Neuronal stem cell (in vitro differentiated cells): Measurements from ENCODE around the gene TICRR.

Source experiments
- DNase-seq: peaks from one replicate; pipeline ENCODE4 v3.0.0-alpha.2; 2013; ENCODE audit warnings: low spot score
- H2AFZ ChIP-seq: one replicate; pipeline ENCODE4 v1.6.1; 2013; ENCODE audit warnings: mild to moderate bottlenecking, low read length, inconsistent platforms
- H2AK5ac ChIP-seq: 2 replicates; pipeline ENCODE4 v1.6.1; 2013; ENCODE audit warnings: low read depth, mild to moderate bottlenecking, inconsistent platforms, low read length, moderate library complexity, mixed read lengths
- H2BK120ac ChIP-seq: 2 replicates; pipeline ENCODE4 v1.6.1; 2013; ENCODE audit warnings: low read depth, mild to moderate bottlenecking, inconsistent platforms, low read length, moderate library complexity, mixed read lengths
- H2BK12ac ChIP-seq: one replicate; pipeline ENCODE4 v1.6.1; 2013; ENCODE audit warnings: low read length, inconsistent platforms
- H2BK15ac ChIP-seq: 2 replicates; pipeline ENCODE4 v1.6.1; 2013; ENCODE audit warnings: mild to moderate bottlenecking, low read length, inconsistent platforms, mixed read lengths
- H2BK5ac ChIP-seq: one replicate; pipeline ENCODE4 v1.6.1; 2013; ENCODE audit warnings: inconsistent platforms, mild to moderate bottlenecking, low read length, moderate library complexity
- H3K14ac ChIP-seq: one replicate; pipeline ENCODE4 v1.6.1; 2013; ENCODE audit warnings: low read length, inconsistent platforms
- H3K18ac ChIP-seq: 2 replicates; pipeline ENCODE4 v1.6.1; 2013; ENCODE audit warnings: low read length, inconsistent platforms
- H3K23ac ChIP-seq: 2 replicates; pipeline ENCODE4 v1.6.1; 2013; ENCODE audit warnings: low read depth, mild to moderate bottlenecking, mixed read lengths, low read length, inconsistent platforms; ENCODE audit not compliant: poor library complexity
- H3K27ac ChIP-seq: replicated peaks from 3 replicates; pipeline ENCODE4 v1.5.1; 2013; ENCODE audit warnings: low read length, inconsistent platforms
- H3K27me3 ChIP-seq, 3 experiments: 2 replicates each; pipeline ENCODE4 v1.6.1; 2013; ENCODE audit warnings: low read length in 3 of 3, mild to moderate bottlenecking in 2 of 3, inconsistent platforms in 1 of 3, low read depth in 1 of 3, mixed read lengths in 1 of 3, moderate library complexity in 1 of 3; ENCODE audit not compliant: control insufficient read depth in 3 of 3, insufficient read depth in 3 of 3
- H3K36me3 ChIP-seq, 2 donors: replicated peaks in 1 of 2; 2 replicates each; pipeline ENCODE4 v1.6.1; 2013; ENCODE audit warnings: low read length in 2 of 2; ENCODE audit not compliant: control insufficient read depth in 2 of 2, insufficient read depth in 2 of 2
- H3K4ac ChIP-seq: 2 replicates; pipeline ENCODE4 v1.6.1; 2013; ENCODE audit warnings: inconsistent platforms, mild to moderate bottlenecking, low read length, moderate library complexity
- H3K4me1 ChIP-seq, 2 donors: 1 replicate in 1 of 2; 2 replicates in 1 of 2; pipeline ENCODE4 v1.6.1; 2013; ENCODE audit warnings: low read length in 2 of 2, low read depth in 1 of 2; ENCODE audit not compliant: control insufficient read depth in 2 of 2, insufficient read depth in 1 of 2
- H3K4me2 ChIP-seq: one replicate; pipeline ENCODE4 v1.6.1; 2013; ENCODE audit warnings: mild to moderate bottlenecking, low read length, inconsistent platforms; ENCODE audit not compliant: insufficient read depth, poor library complexity, severe bottlenecking
- H3K4me3 ChIP-seq, 2 donors: 2 replicates each; pipeline ENCODE4 v1.5.1; 2013; ENCODE audit warnings: low read length in 2 of 2, mild to moderate bottlenecking in 2 of 2, inconsistent platforms in 1 of 2, moderate library complexity in 1 of 2
- H3K79me1 ChIP-seq: one replicate; pipeline ENCODE4 v1.6.1; 2013; ENCODE audit warnings: low read depth, mild to moderate bottlenecking, inconsistent platforms, low read length, moderate library complexity
- H3K9ac ChIP-seq: one replicate; pipeline ENCODE4 v1.6.1; 2013; ENCODE audit warnings: mild to moderate bottlenecking, low read depth, low read length, inconsistent platforms; ENCODE audit not compliant: poor library complexity
- H3K9me3 ChIP-seq, 2 donors: replicated peaks in 1 of 2; 2 replicates each; pipeline versions ENCODE3 to v1.6.1; 2013; ENCODE audit warnings: low read length in 2 of 2, mild to moderate bottlenecking in 2 of 2, inconsistent platforms in 1 of 2, low read depth in 1 of 2, mixed read lengths in 1 of 2, moderate library complexity in 1 of 2; ENCODE audit not compliant: control insufficient read depth in 2 of 2, insufficient read depth in 1 of 2
- H4K8ac ChIP-seq: one replicate; pipeline ENCODE4 v1.6.1; 2013; ENCODE audit warnings: low read depth, mild to moderate bottlenecking, inconsistent platforms, low read length, moderate library complexity
- H4K91ac ChIP-seq: one replicate; pipeline ENCODE4 v1.6.1; 2013; ENCODE audit warnings: low read length, low read depth, mild to moderate bottlenecking, inconsistent platforms; ENCODE audit not compliant: poor library complexity
- WGBS, 2 donors: extraction: QIAGEN DNeasy Blood & Tissue Kit; methylation state at CpG; one replicate each; pipeline ENCODE4 v1.1.7; 2013; ENCODE audit warnings: missing lambda C conversion rate in 2 of 2, mixed read lengths in 1 of 2; ENCODE audit not compliant: insufficient read length in 2 of 2, insufficient replicate concordance in 1 of 2; ENCODE audit errors: extremely low coverage in 2 of 2; 5-methylcytosine and 5-hydroxymethylcytosine counted together

Gene TICRR

DNA sequence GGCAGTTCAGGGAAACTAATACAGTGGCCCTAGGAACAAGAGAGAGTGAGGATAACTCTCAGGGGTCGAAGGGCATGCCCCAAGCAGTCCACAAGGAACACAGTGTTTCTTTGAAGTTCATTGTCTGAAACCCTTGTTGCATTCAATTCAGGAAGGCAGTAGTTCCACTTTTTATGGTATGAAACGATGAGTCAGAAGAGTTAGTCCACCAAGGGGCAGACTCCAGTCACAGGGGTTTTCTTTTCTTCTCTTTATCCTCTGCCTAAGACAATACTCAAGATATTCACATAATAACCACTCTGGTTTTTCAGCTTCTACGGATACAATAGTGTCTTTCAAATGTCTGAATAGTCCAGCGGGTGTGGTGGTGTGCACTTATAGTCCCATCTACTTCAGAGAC is 23.7 kb upstream of the TICRR start:
- peaks cover 0 to 17% (median 0%) of the 10 kb centered on the region in 3 experiments for H3K27me3 ChIP-seq
- H3K23ac ChIP-seq, result no peak overlapping the region
- H3K9ac ChIP-seq, result no peak overlapping the region
- H3K18ac ChIP-seq, result no peak overlapping the region
- H3K36me3 ChIP-seq, result no peaks in the 10 kb centered on the region
- no peak overlapping the region for H2AK5ac ChIP-seq
- no peak overlapping the region for H4K91ac ChIP-seq
- H3K4me3 ChIP-seq, result no peak overlapping the region
- no peak overlapping the region for H2BK5ac ChIP-seq
- WGBS, 2 donors, result no CpG with 5 or more reads among the region's 4 CpGs
- H2BK12ac ChIP-seq, result no peak overlapping the region
- peaks cover 6 to 10% of the 10 kb centered on the region in 2 donors for H3K4me1 ChIP-seq
- no peak for DNase-seq
- no peak overlapping the region for H3K4ac ChIP-seq
- no peak overlapping the region for H3K4me2 ChIP-seq
- no peaks in the 10 kb centered on the region for H3K79me1 ChIP-seq
- H3K14ac ChIP-seq, result no peak overlapping the region
- H2BK15ac ChIP-seq, result no peak overlapping the region
- H2AFZ ChIP-seq, result no peak overlapping the region
- no peak overlapping the region for H4K8ac ChIP-seq
- H3K27ac ChIP-seq, result no peak overlapping the region
- H2BK120ac ChIP-seq, result no peak overlapping the region
- H3K9me3 ChIP-seq, result peaks cover 0 to 2% of the 10 kb centered on the region in 2 donors

DNA sequence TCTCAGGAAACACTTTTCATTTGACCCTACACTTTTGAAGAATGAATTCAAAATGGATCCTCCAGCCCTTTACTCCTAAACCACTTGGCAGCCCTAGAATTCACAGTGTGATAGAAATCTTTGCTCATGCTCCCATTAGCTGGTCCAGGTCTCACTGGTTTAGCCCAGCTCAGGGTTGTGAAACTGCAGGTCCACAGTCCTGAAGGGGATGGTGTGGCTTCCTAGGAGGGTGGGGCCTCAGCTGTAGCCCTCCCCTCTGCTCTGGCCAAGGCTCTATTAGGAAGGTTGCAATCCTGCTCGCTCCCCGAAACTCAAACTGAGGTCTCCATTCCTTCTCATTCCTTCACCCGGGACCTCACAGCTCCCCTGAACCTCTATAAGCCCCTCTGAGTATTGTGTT is 21.6 kb upstream of the TICRR start:
- H3K4me2 ChIP-seq, result no peak overlapping the region
- no peaks in the 10 kb centered on the region for H3K36me3 ChIP-seq
- peaks cover 6 to 10% of the 10 kb centered on the region in 2 donors for H3K4me1 ChIP-seq
- no peak overlapping the region for H2BK15ac ChIP-seq
- no peak overlapping the region for H3K4me3 ChIP-seq
- no CpG with 5 or more reads among the region's 3 CpGs for WGBS, 2 donors
- H4K8ac ChIP-seq, result no peak overlapping the region
- peak overlapping the region; percentile 82 for H2BK5ac ChIP-seq
- H3K9me3 ChIP-seq, result peaks cover 0 to 2% of the 10 kb centered on the region in 2 donors
- no peak overlapping the region for H3K23ac ChIP-seq
- H4K91ac ChIP-seq, result no peak overlapping the region
- peaks cover 0 to 17% (median 0%) of the 10 kb centered on the region in 3 experiments for H3K27me3 ChIP-seq
- no peak overlapping the region for H3K27ac ChIP-seq
- H3K18ac ChIP-seq, result no peak overlapping the region
- DNase-seq, result no peak
- peak overlapping the region; percentile 89 for H3K14ac ChIP-seq
- no peak overlapping the region for H3K4ac ChIP-seq
- no peak overlapping the region for H2AK5ac ChIP-seq
- H3K79me1 ChIP-seq, result no peaks in the 10 kb centered on the region
- H2BK120ac ChIP-seq, result no peak overlapping the region
- H2AFZ ChIP-seq, result no peak overlapping the region
- no peak overlapping the region for H2BK12ac ChIP-seq
- H3K9ac ChIP-seq, result no peak overlapping the region

DNA sequence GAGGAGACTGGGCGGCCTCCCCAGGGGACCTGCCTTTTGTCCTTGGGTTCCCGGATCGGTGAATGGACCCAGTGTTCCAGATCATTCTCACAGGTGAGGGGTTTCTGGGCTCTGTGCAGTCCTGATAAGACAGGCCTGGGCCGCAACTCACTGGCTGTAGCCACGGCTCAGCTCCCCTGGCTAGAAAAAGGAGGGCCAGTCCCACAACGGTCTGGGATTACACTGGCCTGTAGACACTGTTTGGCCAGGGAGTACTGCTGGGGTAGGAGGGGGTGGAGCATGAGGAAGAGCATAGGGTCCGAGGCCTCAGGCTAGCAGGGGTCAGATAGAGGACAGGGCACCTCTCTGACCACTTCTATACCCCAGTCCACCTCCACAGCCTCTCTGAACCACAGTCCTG is 21.0 kb upstream of the TICRR start:
- Histone ChIP-seq H3K27ac (no peak overlapping the region), H4K8ac (no peak overlapping the region), H2BK12ac (no peak overlapping the region), H2BK5ac (peak overlapping the region; percentile 82), H3K9ac (no peak overlapping the region), H3K27me3 (peaks cover 0 to 17% (median 0%) of the 10 kb centered on the region in 3 experiments), H3K4me1 (peaks cover 6 to 10% of the 10 kb centered on the region in 2 donors), H2BK120ac (no peak overlapping the region), H3K18ac (no peak overlapping the region), H3K79me1 (no peaks in the 10 kb centered on the region), H3K23ac (no peak overlapping the region), H3K4me3 (no peak overlapping the region), H3K36me3 (no peaks in the 10 kb centered on the region), H4K91ac (no peak overlapping the region), H3K14ac (no peak overlapping the region), H3K4me2 (no peak overlapping the region), H2AK5ac (no peak overlapping the region), H2AFZ (no peak overlapping the region), H3K4ac (no peak overlapping the region), H2BK15ac (no peak overlapping the region), H3K9me3 (peaks cover 0 to 2% of the 10 kb centered on the region in 2 donors)
- no CpG with 5 or more reads among the region's 7 CpGs for WGBS, 2 donors
- DNase-seq, result no peak

DNA sequence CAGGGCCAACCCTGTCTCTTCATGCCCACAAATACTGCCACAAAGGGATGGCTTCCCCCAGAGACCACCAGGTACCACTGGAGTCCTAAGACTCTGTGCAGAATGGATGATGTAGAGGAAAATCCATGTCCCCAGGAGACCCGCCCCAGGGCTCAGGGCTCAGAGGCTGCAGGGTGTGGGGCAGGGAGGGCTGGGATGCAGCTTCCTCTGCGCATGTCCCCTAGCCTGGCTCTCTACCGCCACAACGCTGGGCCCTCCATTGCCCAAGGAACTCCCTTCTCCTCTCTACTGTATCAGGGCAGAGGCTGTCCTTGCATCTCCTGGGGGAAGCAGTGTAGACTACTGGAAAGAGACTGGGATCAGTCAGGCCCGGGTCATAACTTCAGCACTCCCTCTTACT is 19.5 kb upstream of the TICRR start:
- DNase-seq, result no peak
- Histone ChIP-seq H3K9me3 (peaks cover 0 to 2% of the 10 kb centered on the region in 2 donors), H2BK5ac (peak overlapping the region; percentile 39), H3K4ac (no peak overlapping the region), H3K27me3 (peaks cover 0 to 17% (median 0%) of the 10 kb centered on the region in 3 experiments), H2BK120ac (no peak overlapping the region), H2BK12ac (peak overlapping the region; percentile 58), H3K18ac (peak overlapping the region; percentile 64), H2AFZ (no peak overlapping the region), H3K14ac (no peak overlapping the region), H3K23ac (no peak overlapping the region), H3K79me1 (no peaks in the 10 kb centered on the region), H4K91ac (no peak overlapping the region), H3K4me1 (peaks cover 6 to 10% of the 10 kb centered on the region in 2 donors), H2AK5ac (peak overlapping the region; percentile 90), H3K4me3 (no peak overlapping the region), H2BK15ac (peak overlapping the region; percentile 78), H3K4me2 (no peak overlapping the region), H3K27ac (no peak overlapping the region), H4K8ac (no peak overlapping the region), H3K9ac (no peak overlapping the region), H3K36me3 (no peaks in the 10 kb centered on the region)
- WGBS, 2 donors, result no CpG with 5 or more reads among the region's 5 CpGs
